ENCODE data around the gene SNX9.

DNA sequence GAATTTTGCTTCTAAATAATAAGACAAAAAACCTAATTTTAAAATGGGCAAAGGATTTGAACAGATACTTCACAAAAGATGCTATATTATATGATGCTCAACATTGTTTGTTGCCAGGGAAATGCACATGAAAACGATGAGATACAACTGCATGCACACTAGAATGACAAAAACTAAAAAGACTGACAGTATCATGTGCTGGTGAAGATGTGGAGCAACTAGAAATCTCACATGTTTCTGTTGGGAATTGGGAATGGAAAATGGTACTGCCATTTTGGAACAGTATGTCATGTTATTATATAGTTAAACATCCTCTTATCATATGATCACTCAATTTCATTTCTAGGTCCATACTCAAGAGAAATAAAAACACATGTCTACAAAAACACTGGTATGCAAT lies 13.4 kb upstream of the SNX9 start:
- no peak for TF ChIP-seq CTCF (IDR thresholded peaks at IDR 0.05)
- TF ChIP-seq POLR2A (IDR thresholded peaks at IDR 0.05): no peak

All from body of pancreas (tissue), 4 donors.